HG03196 (cell line): ENCODE data around the gene CXorf49B.
"Not testable (repeated sequence)": the region's sequence is repeated elsewhere in the genome, so short reads cannot be mapped to it uniquely, and the experiment has no call there.

Experiments
- ATAC-seq: cut with Tn5 transposase; IDR thresholded peaks from one replicate; pipeline ENCODE4 v1.9.1; 2021; ENCODE audit not compliant: unreplicated experiment

The CXorf49B gene

DNA sequence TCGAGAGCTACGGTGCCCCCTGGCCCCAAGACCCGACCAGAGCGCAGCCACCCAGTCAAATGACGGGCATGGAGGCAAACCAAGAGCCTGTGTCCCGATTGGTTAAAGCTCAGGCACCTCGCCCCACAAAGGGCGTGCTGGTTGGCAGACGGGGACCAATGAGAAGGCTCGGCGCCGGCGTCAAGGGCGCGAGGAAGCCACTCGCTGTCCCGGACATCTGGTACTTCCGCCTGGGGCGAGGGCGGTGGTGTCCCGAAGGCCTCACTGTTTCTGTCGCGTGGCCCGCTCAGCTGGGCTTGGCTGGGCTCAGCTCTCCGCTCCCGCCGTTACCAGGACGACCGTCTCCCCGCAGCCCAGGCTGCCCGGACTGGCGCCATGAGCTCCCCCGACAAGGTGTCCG is at the start of gene CXorf49B:
Gene CXorf49B (plus strand): TSS at position 301 of the 400 bp plus-strand sequence. CDS start 75 bp downstream, at position 376.
- ATAC-seq = not testable (repeated sequence)

DNA sequence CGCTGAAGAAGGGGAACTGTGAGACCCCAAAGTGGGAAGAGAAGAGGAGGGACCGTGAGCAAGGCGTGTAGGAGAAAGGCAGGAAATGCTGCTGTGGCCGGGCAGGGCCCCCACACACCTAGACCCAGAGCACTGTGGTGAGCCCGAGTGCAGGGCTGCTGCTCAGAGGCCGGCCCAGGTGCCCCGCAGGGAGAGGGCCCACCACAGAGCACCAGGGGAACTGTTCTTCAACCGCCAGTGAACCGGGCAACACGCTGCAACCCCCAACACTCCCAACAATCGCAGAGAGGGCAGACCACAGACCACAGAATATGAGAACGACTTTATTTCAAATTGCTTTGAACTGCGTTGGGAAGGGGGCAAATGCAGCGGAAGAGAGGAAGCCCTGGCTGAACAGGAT is 49.1 kb upstream of the CXorf49B start:
- ATAC-seq = not testable (repeated sequence)

DNA sequence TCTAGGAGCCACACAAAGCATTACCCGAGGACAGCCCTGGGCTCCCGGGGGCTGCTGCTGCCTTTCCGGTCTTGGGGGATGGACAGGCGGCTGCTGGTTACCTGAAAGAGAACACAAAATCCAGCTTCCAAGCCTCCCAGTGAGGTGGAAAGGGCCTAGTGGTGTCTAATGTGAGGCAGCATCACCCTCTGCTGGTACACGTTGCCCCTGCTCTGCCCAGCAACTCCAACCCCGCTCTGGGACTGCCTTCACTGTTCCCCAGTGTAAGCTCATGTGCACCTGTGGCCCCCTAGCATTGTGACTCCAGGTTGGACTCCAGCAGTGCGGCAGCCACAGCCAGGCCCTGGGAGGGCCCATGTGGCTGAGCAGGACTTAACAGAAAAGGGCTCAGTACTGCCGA is 47.6 kb upstream of the CXorf49B start:
- not testable (repeated sequence) for ATAC-seq

DNA sequence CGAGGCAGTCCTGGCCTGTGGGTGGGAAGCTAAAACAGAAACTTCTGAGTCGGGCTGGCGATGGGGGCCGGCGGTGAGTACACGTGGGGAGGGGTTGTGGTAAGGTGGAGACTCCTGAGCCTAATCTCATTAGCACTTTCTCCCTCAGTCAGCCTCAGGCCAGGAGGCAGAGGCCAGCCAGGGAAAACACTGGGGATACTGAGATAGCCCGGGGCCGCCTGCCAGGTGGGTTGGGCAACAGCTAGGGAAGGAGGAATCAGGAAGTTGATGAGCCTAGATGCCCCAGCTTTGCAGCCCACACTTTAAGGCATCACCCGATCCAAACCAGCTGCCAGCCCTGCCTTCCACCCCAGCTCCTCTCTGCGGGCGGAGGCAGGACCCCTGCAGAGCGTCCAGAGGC is 46.8 kb upstream of the CXorf49B start:
- not testable (repeated sequence) for ATAC-seq

DNA sequence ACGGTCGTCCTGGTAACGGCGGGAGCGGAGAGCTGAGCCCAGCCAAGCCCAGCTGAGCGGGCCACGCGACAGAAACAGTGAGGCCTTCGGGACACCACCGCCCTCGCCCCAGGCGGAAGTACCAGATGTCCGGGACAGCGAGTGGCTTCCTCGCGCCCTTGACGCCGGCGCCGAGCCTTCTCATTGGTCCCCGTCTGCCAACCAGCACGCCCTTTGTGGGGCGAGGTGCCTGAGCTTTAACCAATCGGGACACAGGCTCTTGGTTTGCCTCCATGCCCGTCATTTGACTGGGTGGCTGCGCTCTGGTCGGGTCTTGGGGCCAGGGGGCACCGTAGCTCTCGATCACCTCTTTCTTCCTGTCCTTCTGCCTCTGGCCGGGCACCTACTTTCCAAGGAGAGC is 45.0 kb upstream of the CXorf49B start, which contains the start of gene CXorf49:
Gene CXorf49 (minus strand): TSS at position 101 of the 400 bp plus-strand sequence. CDS start 134 bp downstream, outside the sequence.
- not testable (repeated sequence) for ATAC-seq

DNA sequence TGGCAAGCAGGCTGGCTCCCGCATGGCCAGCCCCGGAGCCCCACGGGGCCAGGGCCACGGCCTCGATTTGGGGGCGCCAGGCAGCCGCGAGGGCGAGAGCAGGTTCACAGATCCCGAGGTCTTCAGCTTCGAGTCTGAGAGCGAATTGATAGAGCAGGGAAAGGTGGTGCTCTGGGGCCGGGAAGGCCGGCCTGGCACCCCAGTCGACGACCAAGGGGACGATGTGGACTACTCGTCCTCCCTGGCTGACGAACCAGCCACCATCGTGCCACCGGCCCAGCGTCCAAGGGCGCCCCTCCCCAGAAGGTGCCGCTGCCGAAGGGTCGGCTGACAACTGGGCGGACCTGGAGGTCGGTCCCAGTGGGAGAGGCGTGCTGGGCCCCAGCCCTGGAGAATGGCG is 44.0 kb upstream of the CXorf49B start:
- ATAC-seq = not testable (repeated sequence)

DNA sequence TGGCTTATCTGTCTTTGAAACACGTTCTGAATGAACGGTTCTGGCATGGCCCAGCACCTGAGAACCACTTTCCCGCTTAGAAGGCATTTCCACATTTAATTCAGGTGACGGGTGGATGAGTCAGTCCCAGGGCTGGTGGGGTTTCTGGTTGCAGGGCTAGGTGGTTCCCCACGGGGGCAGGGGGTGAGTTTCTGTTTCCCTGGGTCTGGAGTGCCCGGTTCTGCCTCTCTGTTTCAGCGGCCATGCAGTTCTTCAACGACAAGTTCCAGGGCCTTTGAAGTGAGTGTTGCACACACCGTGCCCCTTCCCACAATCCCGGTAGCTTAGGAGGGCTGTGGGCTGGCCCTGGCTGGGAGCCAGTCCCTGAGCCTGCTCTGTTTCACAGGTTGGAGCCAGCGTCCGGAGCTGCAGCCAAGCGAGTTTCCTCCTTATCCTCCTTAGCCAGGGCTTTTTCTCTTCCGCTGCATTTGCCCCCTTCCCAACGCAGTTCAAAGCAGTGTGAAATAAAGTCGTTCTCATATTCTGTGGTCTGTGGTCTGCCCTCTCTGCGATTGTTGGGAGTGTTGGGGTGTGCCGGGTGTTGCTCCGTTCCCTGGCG is 42.8 kb upstream of the CXorf49B start:
- ATAC-seq = not testable (repeated sequence)

DNA sequence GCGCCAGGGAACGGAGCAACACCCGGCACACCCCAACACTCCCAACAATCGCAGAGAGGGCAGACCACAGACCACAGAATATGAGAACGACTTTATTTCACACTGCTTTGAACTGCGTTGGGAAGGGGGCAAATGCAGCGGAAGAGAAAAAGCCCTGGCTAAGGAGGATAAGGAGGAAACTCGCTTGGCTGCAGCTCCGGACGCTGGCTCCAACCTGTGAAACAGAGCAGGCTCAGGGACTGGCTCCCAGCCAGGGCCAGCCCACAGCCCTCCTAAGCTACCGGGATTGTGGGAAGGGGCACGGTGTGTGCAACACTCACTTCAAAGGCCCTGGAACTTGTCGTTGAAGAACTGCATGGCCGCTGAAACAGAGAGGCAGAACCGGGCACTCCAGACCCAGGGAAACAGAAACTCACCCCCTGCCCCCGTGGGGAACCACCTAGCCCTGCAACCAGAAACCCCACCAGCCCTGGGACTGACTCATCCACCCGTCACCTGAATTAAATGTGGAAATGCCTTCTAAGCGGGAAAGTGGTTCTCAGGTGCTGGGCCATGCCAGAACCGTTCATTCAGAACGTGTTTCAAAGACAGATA is 2.4 kb upstream of the CXorf49B start:
- ATAC-seq = not testable (repeated sequence)

DNA sequence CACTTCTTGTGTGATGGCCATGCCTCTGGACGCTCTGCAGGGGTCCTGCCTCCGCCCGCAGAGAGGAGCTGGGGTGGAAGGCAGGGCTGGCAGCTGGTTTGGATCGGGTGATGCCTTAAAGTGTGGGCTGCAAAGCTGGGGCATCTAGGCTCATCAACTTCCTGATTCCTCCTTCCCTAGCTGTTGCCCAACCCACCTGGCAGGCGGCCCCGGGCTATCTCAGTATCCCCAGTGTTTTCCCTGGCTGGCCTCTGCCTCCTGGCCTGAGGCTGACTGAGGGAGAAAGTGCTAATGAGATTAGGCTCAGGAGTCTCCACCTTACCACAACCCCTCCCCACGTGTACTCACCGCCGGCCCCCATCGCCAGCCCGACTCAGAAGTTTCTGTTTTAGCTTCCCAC is 1.7 kb downstream of the CXorf49B start:
- ATAC-seq = not testable (repeated sequence)

DNA sequence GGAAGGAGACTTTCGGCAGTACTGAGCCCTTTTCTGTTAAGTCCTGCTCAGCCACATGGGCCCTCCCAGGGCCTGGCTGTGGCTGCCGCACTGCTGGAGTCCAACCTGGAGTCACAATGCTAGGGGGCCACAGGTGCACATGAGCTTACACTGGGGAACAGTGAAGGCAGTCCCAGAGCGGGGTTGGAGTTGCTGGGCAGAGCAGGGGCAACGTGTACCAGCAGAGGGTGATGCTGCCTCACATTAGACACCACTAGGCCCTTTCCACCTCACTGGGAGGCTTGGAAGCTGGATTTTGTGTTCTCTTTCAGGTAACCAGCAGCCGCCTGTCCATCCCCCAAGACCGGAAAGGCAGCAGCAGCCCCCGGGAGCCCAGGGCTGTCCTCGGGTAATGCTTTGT is 2.5 kb downstream of the CXorf49B start:
- ATAC-seq = not testable (repeated sequence)

DNA sequence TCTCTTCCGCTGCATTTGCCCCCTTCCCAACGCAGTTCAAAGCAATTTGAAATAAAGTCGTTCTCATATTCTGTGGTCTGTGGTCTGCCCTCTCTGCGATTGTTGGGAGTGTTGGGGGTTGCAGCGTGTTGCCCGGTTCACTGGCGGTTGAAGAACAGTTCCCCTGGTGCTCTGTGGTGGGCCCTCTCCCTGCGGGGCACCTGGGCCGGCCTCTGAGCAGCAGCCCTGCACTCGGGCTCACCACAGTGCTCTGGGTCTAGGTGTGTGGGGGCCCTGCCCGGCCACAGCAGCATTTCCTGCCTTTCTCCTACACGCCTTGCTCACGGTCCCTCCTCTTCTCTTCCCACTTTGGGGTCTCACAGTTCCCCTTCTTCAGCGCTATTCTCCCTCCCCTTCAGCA is 4.0 kb downstream of the CXorf49B start:
- not testable (repeated sequence) for ATAC-seq

DNA sequence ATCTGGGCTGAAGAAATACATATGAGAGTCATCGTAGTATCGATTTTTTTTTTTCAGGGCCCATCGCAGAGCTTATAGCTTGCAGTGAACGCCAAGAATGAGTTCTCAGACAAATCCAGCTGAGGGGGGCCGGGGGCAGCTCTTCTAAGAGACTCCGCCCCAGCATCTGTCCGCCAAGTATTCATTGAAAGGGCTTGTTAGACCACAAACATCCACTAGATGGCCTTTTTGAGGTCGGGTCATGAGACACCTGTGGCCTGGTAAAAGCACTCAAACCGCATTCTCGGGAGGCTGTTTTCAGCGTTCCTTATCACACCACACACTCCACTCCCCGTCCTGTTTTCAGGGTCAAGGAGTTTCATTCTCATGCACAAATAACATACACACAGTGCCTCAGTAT is 15.2 kb downstream of the CXorf49B start:
- not testable (repeated sequence) for ATAC-seq

DNA sequence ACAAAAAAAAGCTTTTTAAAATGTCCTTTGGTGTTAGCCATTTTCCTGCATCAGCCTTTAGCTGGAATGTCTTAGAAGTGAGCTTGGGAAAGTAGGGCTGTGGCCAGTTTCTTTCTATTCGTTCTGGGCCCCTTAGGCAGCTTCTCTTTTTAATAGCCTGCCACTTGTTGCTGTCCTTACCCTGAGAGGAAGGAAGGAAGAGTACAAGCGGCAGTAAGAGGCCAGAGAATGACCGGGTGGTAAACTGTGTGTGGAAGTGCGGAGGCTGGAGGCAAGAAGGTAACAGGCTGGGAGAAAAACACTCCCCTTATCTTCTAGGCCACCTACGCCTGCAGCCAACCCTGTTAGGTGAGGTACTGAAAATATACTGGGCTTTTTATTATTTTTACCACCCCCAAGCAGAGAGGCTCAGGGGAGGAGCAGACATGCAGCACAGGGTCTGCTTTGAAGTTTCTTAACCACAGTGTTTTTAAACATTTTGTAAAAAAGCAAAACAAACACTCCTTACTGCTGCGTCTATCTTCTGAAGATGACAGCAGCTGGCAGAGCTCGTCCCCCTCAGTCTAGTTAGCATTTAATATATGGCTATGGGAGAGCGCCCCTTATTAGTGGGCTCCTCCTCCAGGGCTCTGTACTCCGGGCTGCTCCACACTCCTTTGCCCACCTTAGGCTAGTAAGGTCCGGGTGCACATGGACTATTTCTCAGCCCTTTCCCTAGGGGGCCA is 19.2 kb downstream of the CXorf49B start:
- not testable (repeated sequence) for ATAC-seq

DNA sequence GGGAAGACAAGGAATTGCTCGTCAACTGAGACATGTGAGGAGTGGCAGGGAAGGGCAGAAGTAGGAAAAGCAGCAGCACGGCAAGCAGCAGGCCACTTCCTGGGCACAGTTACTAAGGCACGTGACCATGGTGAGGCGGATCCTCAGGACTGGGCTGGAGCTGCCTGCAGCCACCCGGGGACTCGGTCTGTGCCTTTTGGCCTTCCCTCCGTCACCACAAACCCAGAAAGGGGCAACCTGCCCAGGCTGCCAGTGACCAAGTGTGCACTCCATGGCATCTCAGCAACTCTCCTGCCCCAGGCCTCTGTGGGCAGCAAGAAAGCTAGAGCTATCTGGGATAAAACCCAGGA is 19.8 kb downstream of the CXorf49B start:
- not testable (repeated sequence) for ATAC-seq

DNA sequence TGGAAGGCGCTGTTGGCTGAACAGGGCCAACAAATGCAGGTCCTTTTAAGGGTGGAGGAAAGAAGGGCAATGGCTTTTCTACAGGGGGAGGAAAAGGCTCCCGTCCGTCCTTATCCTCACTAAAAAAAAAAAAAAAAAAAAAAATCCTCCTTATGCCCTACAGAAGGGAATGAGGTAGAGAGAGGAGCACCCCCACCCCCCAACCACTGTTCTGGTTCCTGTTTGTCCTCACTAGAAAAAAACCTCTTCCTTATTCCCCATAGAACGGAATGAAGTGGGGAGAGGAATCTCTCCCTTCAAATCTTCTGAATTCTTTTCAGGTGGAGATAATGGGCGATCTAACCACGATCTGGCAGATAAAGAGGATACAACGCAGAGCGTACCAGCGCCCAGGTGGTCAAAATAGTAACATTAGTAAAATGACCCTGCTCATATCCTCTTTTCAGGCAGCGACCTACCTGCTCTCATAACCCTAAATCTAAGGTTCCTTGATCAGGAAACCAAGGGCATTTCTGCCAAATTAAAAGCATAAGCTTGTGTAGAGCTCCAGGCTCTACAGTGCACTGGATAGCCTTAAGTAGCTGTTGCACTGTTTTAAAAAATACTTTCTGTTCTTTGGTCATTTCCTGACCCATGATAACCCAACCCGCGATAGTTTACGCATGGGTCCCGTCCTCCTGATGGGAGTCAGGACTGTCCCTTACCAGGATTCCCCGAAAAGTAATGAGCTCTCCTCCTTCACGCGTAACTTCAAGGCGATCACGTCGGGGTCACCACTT is 20.6 kb downstream of the CXorf49B start:
- not testable (repeated sequence) for ATAC-seq

DNA sequence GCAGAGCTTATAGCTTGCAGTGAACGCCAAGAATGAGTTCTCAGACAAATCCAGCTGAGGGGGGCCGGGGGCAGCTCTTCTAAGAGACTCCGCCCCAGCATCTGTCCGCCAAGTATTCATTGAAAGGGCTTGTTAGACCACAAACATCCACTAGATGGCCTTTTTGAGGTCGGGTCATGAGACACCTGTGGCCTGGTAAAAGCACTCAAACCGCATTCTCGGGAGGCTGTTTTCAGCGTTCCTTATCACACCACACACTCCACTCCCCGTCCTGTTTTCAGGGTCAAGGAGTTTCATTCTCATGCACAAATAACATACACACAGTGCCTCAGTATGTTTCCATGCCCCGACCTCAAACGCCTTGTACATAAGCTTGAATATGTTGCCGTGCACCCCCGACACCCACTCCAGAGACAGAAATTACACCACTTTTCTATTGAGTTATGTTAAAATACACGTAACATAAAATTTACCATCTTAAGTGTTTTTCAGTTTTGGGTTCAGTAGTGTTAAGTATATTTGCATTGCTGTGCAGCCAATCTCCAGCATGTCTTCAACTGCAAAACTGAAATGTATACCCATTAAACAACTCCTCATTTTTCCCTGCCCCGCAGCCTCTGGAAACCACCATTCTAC is 21.3 kb downstream of the CXorf49B start:
- ATAC-seq = not testable (repeated sequence)

DNA sequence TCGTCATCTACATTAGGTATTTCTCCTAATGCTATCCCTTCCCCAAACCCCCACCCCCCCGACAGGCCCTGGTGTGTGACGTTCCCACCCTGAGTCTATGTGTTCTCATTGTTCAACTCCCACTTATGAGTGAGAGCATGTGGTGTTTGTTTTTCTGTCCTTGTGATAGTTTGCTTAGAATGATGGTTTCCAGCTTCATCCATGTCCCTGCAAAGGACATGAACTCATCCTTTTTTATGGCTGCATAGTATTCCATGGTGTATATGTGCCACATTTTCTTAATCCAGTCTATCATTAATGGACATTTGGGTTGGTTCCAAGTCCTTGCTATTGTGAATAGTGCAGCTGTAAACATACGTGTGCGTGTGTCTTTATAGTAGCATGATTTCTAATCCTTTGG is 43.3 kb downstream of the CXorf49B start:
- ATAC-seq = not testable (repeated sequence)

DNA sequence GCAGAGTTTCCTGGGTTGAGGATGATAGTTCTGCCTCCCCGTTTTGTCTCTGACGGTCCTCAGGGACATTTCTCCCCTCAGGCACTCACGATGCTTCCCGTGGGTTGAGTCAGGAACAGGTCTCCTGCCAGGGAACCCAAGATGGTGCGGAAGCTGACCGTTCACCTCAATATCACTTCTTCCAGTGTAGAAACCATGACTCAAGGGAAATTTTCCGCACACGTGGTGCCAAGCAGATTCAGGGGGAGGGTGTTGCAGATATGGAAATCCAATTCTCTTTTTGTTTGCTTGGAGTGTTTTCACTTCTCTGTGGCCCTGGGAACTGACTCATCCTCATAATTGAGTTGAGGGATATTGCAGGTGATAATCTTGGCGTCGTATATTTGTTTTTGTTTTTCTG is 46.7 kb downstream of the CXorf49B start:
- ATAC-seq = no peak

DNA sequence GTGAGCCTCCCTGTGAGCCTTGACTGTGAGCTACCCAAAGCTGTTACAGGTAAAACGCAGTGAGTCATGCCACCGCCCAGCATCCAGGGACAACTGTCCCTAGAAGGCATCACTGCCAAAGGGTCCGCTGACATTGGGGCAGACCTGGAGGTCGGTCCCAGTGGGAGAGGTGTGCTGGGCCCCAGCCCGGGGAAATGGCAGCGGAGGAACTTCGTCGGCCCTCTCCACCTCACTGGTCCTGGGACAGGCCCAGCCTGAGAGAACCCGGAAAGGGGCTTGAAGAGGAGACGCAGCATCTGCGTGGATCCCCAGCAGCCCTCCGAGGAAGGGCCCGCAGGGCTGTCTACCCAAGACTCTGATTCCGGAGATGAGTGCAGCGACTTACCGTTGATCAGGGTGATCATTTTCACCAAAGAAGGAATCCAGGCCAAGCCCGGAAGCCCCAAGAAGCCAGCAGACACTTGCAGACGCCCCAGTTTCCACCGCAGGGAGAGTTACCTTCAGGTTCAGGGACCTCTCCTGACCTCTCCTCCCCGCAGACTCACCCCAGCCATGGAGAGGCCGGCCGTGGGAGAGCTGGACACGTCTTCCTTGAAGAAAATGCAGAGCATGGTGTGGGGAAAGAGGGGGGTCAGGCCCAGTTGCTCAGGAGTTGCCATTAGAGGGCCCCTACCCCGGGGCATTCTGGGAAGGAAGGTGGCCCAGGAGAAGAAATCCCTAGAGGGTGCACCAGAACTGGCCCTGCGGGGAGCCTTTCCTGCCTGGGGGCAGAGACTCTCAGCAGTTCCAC is 51.2 kb downstream of the CXorf49B start:
- ATAC-seq = no peak
